GM21723 (cell line): Measurements from ENCODE around the gene MCAT.
A peak's percentile ranks its signal among the peaks of the same experiment; 100 is the strongest.
"Not testable (repeated sequence)": the region's sequence is repeated elsewhere in the genome, so short reads cannot be mapped to it uniquely, and the experiment has no call there.

Experiments
- ATAC-seq: cut with Tn5 transposase; IDR thresholded peaks from one replicate; pipeline ENCODE4 v1.9.1; 2021; ENCODE audit warnings: mild to moderate bottlenecking, moderate library complexity; ENCODE audit not compliant: unreplicated experiment

MCAT gene

DNA sequence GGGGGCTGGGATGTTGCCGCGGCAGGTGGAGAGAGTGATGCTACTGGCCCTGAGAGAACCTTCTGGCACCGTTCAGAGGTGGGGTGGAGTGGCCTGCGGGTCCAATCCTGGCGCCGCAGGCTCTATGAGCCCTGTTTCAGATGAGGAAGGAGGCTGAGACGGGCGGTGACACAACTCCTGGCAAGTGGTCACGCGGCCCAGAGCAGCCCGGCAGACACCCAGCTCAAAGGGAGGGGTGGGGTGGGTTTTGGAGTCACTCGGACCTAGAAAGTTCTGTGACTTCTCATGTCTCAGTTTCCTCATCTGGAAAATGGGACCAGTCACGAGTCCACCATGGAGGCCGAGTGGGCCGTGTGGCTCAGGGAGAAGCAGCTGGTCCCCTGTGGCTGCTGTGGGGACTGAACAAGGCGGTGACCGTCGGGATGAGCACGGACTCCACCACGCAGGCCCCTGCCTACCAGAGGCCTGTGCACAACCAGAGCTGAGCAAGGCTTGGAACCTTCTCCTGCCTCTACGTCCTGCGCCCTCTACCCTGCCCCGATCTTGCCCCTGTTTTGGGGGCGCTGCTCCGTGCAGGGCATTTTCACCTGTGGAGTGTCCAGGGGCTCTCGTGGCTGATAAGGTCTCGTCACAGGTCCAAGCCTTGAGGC, 11.8 kb upstream of the MCAT start:
- no peak for ATAC-seq

DNA sequence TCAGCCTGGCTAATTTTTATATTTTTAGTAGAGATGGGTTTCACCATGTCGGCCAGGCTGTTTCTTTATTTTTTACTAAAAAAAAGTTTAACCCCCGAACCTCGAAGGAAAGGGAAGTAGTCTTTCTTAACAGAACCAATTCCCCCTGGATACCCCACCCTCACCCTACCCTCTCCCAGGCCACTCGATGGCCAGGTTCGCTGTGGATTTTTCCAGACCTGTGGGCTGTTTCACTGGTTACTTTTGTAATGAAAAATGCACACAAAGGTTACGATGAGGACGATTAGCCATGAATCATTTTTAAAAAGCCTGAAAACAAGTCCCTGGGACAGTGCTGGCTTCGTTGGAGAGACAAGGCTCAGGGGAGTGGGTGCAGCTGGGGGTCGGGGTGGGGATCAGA, 10.7 kb upstream of the MCAT start:
- ATAC-seq: no peak

DNA sequence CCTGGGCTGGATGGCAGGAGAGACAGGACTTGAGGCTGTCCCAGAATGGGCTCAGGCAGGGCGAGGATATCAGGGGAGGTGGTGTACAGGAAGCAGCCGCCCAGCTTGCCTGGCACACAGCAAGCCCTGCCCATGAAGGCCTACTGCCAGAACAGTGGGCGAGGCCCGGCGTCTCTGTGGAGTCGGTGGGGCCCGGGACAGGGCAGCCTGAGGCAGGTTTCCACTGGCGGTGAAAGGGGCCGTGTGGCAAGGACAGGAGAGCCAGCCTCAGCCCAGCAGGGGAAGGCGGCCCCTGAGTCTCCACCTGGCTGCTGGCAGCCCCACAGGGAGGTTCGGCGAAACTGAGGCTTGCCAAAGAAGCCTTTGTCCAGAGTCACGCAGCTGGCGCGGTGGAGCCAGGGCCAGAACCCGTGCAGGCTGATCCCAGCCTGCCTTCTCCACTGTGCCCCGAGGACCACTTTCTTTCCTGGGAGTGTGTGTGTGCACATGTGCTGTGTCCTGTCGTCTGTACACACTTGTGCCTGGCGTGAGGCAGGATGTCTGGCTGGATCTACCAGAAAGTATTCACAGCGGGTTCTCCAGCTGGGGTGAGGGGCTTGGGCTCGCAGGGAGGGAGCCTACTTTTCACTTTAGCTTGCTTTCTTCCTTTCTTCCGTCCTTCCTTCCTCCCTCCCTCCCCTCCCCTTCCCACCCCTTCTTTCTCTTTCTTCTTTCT, 9.3 kb upstream of the MCAT start:
- peak; percentile 37 for ATAC-seq

DNA sequence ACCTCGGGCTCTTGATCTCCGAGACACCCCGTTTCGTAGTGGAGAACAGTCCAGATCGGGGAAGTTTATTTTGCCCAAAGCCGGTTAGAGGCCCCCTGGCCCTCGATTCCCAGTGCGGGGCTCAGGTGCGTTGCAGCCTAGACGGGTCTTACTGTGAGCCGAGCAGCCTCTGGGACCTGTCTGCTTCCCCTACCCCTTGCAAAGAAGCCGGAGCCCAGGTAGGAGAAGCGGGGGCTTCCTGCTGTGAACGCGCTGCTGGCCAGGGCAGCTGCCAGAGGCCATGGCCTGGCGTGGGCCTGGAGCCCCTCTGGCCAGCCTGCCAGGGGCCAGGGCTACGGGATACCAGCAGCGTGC, 8.8 kb upstream of the MCAT start:
- ATAC-seq: peak; percentile 13

DNA sequence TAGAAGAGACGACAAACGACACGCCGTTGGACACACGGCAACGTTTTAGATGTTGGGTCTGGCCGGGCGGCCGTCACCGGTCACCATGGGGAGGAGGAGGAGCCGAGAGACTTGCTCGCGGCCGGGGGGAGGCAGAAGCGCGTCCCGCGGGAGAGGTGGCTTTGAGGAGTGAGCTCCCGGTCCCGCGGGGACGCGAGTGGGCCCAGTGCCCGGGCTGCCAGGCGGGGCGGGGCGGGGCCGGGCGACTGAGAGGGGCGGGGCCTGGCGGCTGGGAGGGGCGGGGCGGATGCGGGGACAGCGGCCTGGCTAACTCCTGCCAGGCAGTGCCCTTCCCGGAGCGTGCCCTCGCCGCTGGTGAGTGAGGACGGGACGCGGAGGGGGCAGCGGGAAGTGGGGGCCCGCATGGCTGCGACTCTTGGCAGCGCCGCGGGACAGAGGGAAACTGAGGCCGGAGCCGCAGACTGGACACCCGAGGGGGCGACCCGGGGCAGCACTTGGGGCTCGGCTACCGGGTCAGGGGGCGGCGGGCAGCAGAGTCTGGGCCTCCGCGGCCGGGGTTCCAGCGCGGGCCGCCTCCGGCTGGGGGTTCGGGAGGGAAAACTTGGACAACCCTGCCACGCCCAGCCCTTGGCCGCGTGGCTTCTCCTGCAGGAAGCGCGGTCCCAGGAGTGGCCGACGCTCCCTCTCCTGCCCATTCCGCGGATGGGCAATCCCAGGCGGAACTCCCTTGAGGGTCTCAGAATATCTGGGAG, 8.2 kb upstream of the MCAT start, which contains the start of gene TSPO:
Gene TSPO, plus strand, starts transcription at position 309 of the 752 bp plus-strand sequence. CDS start 7,680 bp downstream, outside the sequence.
- peak; percentile 46 for ATAC-seq

DNA sequence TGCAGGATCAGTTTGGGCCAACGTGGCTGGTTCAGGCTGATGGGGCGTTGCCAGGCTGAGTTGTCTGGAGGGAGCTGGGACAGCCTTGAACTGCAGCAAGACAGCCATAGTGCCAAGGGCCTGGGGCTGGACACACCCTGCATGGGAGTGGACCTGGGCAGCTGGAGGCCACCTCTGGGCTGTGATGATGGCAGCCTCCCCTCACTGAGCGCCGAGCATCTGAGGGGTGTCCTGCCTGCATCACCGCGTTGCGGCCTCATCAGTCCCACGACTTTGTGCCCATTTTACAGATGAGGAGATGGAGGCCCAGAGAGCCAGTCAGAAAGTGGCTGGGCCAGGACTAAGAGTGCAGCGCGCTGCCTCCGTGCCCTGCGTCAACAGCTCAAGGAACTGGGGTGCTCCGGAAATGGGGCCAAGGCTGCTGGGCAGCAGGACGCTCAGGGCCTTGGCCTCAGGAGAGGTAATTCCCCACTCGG, 7.6 kb upstream of the MCAT start:
- no peak for ATAC-seq

DNA sequence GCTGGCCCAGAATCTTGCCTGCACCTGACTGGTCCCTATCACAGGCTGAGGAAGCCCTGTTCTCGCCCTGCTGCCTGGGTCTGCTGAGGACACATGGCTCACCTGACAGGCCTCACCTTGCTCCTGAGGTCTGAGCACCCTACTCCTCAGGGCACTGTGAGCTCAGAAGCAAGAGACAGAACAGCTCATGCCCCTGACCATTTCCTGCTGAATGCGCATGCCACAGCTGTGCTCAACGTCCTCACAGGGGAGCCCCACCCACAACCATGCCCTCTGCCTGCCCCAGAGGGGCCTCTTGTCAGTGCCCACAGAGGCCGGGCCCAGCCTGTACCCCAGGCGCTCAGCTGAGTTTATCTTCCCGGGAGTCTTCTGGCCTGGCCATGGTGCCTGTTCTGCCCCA, 5.4 kb upstream of the MCAT start:
- no peak for ATAC-seq

DNA sequence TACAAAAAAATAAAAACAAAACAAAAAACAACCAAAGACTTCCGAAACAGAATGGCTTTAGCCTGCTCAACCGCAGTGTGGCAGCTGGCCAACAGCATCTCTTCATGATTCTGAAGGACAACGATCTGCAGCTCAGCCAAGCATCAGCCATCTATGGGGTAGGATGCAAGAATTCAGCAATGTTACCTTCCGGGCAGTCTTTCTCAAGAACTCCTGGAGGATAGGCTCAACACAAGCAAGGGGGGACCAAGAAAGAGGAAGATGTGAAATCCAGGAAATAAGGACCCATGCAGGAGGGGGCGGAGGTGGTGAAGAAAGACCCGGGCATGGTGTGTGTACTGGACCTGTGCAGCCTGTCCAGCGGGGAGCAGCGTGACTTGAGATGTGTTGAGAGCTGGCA, 4.6 kb upstream of the MCAT start:
- no peak for ATAC-seq

DNA sequence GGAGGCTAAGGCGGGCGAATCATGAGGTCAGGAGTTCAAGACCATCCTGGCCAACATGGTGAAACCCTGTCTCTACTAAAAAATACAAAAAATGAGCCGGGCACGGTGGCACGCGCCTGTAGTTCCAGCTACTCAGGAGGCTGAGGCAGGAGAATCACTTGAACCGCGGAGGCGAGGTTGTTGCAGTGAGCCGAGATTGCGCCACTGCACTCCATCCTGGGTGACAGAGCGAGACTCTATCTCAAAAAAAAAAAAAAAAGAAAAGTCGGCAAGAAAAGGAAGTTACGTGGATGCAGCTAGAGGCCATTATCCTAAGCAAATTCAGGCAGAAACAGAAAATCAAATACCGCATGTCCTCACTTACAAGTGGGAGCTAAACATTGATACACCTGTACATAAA, 3.1 kb upstream of the MCAT start:
- not testable (repeated sequence) for ATAC-seq

DNA sequence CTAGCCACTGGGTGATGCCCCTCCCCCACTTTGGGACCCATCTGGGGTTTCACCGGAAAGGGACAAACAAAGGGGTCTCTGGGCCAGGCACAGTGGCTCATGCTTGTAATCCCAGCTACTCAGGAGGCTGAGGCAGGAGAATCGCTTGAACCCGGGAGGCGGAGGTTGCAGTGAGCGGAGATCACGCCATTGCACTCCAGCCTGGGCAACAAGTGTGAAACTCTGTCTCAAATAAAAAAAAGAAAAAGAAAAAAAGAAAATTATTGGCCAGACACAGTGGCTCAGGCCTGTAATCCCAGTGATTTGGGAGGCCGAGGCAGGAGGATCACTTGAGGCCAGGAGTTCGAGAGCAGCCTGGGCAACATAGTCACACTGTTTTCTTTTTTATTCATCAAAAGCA, 2.2 kb upstream of the MCAT start:
- not testable (repeated sequence) for ATAC-seq

DNA sequence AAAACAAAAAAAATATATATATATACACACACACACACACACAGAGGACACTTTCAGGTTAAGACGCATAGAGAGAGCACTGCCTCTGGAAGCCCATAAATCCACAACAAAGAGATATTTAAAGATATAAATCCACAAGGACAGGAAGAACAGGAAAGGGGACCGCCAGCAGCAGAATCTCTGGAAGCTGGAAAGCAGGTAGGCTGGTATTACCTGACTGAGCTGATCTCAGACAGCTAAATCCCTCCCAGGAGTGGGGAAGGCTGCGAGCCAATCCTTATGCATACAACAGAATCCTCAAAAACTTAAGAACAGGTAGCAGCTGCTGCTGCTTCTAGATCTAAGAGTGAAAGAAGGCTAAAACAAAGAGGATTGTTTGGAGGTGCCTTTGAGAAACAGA, 1.8 kb upstream of the MCAT start:
- ATAC-seq: no peak

DNA sequence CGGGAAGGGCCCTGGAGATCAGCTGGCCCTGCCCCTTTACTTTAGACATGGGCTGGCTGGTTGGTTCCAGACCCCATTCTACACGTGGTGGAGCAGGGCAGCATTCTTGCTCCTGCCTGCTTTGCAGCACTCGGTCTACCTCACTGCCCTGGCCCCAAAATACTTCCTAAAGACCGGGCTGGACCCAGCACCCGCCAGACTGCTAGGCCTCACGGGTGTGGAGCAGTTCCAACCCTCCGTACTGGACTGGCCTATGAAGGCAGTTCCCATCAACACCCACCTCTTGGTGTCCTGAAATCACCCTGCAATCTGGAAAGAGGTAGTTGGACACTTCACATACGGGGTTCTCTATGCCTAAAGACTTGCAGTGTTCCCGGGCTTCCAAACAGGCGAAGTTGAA, 6.4 kb downstream of the MCAT start:
- ATAC-seq: no peak

DNA sequence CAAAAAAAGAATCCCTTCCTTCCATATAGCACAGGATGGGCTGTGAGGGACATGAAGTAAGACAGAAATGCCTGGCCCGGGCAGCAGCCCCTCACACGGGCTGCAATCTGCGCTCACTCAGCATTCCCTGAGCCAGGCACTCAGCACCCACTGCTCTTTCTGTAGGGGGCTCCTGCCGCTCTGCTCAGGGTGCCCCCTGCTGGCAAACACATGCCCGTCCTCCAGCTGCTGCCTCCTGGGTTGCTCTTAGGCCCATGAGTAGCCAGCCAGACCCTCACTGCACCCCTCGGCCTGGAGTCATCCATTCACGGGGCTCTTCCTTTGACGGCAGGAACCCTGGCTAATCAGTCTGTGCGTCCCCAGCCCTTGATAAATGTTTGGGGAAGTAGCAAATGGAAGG, 6.9 kb downstream of the MCAT start:
- no peak for ATAC-seq

DNA sequence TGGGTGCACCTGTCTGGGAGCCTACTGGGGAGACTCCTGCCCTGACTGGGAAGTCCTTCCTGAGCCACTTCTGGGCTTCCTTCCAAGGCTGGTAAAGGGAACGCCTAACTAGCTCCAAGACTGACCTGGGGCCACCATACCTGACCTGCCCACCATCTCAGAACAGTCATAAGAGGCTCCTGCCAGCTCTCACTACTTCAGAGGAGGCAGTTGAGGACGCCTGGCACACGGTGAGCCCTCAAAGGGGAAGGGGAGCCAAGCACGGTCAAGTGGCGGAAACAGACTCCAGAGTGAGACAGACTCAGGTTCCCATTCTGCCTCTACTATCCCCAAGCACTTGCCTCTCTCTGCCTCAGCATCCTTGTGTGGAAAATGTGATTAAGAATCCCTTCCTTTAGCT, 7.6 kb downstream of the MCAT start:
- no peak for ATAC-seq

DNA sequence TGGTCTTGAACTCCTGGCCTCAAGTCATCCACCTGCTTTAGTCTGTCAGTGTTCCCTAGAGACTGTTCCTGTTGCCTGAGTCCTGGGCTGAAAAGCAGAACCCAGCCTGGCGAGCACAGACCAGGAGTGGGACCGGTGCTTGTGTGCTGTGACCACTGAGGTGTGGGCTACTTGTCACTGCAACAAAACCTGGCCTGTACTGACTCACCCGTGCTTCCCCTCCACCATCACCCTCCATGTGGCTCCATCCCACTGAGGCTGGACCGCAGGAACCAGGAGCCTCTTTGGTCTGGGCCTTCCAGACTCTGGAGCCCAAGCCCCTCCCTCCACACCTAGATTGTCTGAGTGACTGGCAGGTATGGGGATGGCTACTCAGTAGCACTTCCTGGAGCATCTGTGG, 8.6 kb downstream of the MCAT start:
- ATAC-seq: no peak

DNA sequence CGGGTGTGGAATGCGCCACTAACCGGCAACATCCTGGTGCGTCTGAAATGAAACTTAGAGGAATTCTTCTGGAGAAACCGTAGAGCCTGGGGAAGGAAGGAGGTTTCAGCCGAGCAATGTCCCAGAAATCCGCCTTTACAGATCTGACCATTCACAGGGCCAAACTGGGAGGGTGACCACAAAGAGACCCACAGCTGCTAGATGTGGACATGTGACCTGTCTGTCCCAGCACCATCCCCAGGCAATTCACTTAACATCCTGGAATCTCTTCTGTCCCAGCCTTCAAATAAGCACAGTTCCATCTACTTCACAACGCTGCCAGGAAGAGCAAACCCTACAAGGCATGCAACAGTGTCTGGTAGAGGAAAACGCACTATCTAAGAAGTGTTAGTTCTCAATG, 9.8 kb downstream of the MCAT start:
- no peak for ATAC-seq

DNA sequence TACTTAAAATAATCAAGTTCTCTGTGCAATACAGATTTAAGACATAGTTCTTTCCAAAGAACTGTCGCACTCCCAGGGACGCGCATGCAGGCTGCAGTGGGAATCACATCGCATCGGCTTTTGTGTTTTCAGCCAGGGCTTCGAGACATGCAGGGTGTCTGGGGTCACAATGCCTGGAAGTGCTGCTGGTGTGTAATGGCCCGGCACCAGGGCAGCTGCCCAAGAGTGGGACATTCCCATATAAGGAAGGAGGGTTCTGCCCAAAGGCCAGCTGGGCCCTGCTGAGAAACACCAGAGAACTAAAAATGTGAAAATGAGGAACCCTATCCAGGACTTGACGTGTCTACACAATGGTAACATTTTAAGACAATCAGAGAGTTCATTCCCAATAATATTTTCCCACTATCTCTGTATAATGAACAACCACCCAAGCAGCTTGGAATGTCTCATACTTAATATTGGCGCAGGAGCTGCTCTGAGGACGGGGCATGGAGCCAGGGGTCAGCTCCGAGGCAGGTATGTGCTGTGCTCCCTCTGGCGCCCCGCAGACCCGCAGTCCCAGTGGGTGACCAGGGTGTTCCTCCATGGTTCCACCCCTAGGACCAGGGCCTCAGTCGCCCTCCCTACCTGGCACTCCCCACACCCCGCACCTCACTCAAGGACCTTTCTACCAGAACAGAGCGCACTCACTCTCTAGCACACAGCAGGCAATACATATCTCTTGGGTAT, 11.3 kb downstream of the MCAT start:
- no peak for ATAC-seq

DNA sequence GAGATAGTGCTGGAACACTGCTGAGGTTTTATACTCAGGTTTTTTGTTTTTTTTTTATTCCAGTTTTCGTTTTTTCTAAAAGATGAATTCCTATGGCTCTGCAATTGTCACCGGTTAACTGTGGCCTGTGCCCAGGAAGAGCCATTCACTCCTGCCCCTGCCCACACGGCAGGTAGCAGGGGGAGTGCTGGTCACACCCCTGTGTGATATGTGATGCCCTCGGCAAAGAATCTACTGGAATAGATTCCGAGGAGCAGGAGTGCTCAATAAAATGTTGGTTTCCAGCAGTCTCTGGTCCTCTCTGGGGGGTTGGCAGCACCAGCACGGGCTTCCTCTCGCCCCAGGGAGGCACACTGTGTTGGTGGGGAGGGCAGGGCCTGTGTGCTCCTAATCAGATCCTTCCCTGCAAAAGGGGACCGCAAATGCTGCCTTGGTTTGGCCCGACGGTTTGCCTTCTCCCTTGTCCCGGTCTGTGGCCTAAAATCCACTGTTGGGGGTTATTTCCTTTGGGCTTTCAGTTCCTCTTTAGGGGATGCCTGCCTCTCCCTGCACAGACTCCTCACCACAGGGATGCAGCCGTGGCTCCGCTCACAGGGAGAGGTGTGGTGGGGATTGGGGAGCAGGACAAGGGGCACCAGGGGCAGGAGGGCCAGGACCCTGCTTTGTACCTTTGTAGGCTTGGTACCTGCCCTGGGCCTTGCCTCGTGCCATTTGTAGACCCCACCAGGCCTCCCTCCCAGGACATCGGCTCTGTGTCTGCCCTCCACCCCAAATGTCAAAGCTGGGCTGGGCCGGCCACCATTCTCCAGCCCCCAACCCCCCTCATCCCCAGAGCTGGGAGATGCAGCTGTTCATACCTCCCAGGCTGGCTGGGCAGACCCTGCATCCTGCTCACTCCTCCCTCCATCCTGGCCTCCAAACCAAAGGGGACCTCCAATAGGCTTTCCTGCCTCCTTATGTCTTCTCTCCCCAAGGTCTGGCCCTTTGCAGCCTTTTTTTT, 13.5 kb downstream of the MCAT start:
- no peak for ATAC-seq

DNA sequence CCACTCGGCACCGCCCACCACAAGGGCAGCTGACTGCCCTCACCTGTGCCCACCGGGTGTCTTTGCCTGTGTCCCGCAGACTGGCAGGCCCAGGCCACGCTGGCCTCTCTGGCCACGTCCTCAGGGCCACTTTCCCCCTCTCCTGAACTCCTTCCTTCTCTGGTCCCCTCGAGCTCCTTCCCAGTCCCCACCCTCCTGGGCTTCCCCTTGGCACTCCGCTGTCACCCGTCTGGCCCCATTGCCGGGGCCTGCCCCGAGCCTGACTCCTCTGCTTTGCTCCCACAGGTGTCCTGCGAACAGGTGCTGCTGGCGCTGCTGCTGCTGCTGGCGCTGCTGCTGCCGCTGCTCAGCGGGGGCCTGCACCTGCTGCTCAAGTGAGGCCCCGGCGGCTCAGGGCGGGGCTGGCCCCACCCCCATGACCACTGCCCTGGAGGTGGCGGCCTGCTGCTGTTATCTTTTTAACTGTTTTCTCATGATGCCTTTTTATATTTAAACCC, 14.2 kb downstream of the MCAT start:
- ATAC-seq: no peak

DNA sequence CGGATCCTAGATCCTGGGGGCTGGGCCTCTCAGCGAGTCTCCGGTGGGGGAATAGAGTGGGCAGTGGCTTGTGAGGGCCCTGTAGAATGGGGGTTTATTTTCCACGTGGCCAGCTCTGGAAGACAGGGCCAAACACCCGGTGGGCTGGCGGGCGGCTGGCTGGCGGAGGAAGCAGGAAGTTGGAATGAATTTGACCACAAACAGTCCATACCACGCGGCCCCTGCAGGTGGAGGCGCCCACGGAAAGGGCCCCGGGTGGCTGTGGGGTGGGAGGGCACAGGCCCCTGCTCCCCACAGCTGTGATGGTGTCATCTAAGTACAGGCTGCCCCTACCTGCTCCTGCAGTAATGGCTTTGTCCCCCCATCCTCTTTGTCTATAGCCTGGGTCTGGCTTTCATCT, 15.1 kb downstream of the MCAT start:
- no peak for ATAC-seq
